NCI-H510A (cell line): ENCODE measurements around the gene KRTAP10-2.
"Not testable (repeated sequence)": the region's sequence is repeated elsewhere in the genome, so short reads cannot be mapped to it uniquely, and the experiment has no call there.

Experiments used
- DNase-seq: peaks from one replicate; lab custom pipeline; 2025; lab: John Stamatoyannopoulos, UW

The KRTAP10-2 gene

DNA sequence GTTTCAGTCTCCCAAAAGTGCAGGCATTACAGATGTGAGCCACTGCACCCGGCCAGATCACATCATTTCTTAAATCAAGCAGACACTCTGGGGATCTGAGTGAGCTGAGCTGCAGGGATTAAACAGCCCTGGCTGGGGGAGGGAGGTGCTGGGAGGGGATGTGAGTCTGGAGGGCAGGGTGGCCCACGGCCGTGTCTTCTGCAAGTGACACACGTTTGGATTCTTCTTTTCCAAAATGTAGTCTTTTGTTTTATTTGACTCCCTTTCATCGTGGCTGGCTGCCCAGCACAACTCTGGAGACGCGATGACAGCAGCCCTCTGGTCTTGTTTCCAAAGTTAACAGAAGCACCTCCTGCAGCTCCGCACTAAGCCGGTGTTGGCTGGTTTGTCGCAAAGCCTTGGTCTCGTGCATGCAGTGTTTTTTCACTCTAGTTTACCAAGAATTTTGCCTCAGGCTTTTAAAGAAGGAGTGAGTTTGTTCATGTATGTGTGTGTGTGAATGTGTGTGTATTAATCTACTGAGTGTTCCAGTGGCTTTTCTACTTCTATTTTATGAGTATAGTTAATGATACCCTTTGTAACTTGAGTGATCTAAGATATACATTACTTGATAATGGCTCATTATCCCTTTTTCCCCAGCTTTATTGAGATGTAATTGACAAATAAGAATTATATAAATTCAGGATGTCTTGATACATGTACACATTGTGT is 31.9 kb upstream of the KRTAP10-2 start:
- DNase-seq = no peak

DNA sequence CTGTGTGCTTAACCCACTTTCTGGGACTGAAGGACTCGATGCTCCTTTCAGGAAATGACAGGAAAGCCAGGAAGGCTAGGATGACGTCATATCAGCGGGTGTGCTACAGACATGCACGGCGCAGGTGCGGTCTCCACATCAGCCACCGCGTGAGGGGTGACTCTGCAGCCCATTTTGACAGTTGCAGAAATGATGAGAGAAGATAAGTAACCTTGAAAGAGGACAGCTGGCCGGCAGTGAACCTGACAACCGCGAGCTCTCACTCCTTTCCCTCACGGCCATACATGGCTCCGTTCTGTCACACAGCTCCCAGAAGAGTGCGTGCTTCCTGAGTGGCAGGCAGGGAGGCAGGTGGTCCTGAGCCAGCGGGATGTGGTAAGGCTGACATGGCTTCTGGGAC is 30.8 kb upstream of the KRTAP10-2 start:
- no peak for DNase-seq

DNA sequence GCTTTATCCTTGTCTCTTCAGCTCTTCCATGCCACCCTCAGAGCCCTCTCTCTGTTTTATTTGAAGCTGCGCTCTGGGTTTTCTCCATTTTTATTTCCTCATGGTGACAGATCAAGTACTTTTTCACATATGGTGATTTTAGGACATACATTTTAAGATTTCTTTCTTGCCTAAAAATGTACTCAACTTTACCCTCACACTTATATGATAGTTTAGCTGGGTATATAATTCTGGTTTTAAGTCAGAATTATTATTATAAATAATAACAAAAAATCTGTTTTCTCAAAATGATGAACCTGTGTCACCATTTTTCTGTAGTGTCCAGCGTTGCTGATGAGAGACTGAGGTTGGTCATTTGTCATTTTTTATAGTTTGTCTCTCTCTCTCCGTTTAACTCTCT is 29.9 kb upstream of the KRTAP10-2 start:
- DNase-seq = no peak

DNA sequence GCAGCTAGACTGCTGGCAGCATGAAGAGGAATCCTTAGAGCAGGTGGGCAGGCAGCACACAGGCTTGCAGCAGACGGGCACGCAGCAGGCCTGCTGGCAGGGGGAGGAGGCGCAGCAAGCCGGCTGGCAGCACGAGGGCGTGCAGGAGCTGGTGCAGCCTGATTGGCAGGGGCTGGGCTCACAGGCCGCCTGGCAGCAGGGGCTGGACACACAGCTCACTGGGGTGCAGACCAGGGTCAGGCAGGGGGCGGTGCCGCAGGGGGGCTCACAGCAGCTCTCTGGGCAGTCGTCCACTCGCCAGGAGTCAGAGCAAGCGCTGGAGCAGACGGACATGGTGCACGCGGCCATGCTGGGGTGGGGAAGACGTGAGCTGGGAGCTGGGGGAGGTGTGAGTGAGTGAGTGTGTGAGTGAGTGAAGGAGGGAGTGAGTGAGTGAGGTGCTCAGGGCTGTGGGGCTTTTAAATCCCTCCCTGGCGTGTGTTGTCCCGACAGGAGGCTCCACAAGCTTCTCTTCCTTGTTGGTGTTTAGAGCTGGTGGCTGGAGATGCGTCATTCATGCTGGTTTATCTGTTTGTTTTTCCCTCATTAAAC is 29.0 kb upstream of the KRTAP10-2 start, which contains the start of gene KRTAP10-5:
Gene KRTAP10-5 (minus strand): TSS at position 374 of the 591 bp plus-strand sequence. CDS start 26 bp downstream, at position 348.
- not testable (repeated sequence) for DNase-seq

DNA sequence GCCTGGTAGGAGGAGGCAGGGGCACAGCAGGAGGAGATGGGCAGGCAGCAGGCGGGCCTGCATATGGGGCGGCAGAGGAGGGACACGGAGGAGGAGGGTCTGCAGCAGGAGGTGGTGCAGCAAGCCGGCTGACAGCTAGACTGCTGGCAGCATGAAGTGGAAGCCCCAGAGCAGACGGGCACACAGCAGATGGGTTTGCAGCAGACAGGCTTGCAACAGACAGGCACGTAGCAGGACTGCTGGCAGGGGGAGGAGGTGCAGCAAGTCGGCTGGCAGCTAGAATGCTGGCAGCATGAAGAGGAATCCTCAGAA is 28.5 kb upstream of the KRTAP10-2 start:
- DNase-seq = no peak

DNA sequence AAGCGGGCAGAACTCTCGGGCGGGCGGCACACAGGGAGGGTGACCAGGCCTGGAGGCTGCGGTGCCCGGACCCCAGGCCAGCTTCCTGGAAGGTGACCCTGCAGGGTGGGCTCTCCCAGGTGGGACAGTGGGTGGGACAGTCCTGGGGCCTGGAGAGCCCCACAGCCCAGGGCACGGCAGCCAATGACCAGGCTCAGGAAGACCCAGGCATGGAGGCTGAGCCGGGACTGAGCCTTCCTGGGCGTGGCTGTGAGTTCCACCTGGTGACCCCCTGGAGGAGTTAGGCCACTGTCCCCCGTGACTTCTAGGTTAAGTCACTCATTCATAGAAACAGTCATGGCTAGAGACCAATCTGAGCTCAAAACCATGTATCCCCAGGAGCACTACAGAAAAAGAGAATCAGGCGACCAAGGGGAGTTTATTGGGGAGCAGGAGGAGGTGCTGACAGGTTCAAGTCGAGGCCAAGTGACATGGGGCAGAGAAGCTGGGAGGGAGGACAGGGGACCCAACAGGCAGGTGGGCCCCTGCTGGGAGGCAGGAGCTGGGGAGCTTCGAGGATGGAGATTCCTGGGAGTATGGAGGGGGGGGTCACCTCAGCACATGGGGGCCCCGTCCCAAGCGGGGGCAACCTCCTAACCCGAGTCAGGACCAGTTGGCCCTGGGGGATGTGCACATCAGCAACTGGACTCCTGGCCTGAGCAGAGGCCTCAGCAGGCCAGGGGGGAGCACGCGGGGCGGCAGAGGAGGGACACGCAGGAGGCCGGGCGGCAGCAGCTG is 27.9 kb upstream of the KRTAP10-2 start:
- DNase-seq = no peak

DNA sequence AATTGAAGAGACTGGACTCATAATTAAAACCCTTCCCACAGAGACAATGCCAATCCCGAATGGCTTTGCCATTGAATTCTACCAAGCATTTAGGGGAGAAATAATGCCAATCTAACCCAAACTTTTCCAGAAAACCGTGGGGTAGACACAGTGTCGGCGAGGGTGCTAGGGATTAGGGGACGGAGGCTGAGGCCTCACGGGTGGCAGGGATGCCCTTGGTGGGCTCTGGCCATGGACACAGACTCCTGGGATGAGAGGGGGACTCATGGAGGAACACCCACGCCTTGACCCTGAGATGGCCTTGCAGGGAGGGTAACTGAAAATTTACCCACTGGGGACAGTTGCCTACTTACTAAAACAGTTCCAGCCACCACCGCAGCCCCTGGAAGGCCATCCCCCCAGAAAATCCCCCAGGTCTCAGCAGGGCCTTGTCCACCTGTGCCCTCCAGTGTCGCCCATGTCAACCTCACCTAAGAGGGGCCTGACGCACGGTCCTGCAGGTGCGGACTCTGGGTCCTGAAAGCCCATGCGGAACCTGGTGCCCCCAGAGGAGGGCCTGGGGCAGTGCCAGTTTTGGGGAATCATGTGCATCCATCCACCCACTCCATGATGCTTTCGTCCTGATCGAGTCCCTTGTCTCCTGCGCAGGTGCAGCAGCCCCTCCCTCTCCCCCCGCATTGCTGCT is 27.2 kb upstream of the KRTAP10-2 start:
- DNase-seq = no peak

DNA sequence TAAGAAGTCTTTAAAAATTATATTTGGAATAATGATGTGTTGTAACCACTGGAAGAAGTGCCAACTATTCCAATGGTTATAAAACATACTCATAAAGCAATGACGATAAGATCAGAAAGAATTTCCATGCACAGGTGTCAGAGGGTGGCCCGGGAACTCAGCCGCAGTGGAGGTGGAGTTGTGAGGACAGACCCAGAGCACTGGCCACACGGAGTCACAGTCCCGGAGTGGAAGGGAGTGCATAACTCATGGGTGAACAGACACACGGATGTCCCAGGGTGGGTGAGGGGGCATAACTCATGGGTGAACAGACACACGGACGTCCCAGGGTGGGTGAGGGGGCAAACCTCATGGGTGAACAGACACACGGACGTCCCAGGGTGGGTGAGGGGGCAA is 24.7 kb upstream of the KRTAP10-2 start:
- no peak for DNase-seq

DNA sequence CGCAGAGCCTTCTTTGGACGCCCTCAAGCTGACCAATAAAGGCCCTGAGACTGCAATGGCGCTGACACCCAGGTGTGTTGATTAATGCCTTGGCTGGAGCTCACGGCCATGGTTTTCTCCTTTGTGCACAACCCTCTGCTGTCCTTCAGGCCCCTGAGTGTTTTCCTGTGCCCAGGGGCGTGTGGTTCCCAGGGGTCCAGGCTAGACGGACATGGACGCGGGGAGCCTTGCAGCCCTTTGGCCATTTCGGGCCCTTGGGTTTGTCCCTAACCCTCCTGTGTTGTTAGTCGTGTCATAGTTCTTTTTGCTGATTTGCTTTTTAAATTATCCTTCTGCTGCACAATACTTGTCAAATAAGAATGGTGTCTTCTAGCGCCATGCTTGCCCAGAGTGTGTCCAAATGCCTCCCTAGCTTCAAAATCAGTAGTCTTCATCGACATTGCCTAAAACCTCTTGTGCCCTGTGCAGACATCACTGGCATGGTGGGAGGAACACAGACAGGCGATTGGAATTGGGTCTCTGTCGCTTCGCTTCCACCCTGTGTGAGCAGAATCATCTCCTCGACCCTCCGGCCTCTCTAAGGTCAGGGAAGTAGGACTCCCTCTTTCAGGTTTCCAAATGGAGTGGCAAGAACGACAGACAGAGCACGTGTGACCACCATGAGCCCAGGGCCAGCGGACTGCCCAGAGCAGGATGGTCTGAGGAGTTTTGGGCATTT is 24.2 kb upstream of the KRTAP10-2 start:
- no peak for DNase-seq

DNA sequence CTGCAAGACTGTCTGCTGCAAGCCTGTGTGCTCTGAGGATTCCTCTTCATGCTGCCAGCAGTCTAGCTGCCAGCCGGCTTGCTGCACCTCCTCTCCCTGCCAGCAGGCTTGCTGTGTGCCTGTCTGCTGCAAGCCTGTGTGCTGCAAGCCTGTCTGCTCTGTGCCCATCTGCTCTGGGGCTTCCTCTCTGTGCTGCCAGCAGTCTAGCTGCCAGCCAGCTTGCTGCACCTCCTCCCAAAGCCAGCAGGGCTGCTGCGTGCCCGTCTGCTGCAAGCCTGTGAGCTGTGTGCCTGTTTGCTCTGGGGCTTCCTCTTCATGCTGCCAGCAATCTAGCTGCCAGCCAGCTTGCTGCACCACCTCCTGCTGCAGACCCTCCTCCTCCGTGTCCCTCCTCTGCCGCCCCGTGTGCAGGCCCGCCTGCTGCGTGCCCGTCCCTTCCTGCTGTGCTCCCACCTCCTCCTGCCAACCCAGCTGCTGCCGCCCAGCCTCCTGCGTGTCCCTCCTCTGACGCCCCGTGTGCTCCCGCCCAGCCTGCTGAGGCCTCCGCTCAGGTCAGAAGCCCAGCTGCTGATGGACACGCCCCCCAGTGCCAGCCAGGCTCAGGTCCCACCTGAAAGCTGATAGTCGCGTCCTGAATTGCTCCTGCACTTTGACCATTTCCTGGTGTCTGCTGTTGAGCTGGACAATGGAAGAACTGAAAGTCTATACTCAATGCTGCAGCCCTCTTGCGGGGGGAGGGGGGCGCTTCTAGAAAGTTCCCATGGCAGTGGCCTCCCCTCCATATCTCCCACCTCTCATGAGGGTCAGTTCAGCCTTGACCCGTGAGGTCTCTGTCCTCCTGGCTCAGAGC is 23.4 kb upstream of the KRTAP10-2 start:
- no peak for DNase-seq

DNA sequence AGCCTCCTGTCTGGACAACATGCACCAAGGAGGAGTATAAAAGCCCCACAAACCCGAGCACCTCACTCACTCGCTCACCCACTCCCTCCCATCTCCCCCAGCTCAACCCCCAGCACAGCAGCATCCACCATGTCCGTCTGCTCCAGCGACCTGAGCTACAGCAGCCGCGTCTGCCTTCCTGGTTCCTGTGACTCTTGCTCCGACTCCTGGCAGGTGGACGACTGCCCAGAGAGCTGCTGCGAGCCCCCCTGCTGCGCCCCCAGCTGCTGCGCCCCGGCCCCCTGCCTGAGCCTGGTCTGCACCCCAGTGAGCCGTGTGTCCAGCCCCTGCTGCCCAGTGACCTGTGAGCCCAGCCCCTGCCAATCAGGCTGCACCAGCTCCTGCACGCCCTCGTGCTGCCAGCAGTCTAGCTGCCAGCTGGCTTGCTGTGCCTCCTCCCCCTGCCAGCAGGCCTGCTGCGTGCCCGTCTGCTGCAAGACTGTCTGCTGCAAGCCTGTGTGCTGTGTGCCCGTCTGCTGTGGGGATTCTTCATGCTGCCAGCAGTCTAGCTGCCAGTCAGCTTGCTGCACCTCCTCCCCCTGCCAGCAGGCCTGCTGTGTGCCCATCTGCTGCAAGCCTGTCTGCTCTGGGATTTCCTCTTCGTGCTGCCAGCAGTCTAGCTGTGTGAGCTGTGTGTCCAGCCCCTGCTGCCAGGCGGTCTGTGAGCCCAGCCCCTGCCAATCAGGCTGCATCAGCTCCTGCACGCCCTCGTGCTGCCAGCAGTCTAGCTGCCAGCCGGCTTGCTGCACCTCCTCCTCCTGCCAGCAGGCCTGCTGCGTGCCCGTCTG is 22.5 kb upstream of the KRTAP10-2 start, which contains the start of gene KRTAP10-4:
Gene KRTAP10-4 (plus strand): TSS at position 100 of the 827 bp plus-strand sequence. CDS start 30 bp downstream, at position 130.
- DNase-seq = not testable (repeated sequence)

DNA sequence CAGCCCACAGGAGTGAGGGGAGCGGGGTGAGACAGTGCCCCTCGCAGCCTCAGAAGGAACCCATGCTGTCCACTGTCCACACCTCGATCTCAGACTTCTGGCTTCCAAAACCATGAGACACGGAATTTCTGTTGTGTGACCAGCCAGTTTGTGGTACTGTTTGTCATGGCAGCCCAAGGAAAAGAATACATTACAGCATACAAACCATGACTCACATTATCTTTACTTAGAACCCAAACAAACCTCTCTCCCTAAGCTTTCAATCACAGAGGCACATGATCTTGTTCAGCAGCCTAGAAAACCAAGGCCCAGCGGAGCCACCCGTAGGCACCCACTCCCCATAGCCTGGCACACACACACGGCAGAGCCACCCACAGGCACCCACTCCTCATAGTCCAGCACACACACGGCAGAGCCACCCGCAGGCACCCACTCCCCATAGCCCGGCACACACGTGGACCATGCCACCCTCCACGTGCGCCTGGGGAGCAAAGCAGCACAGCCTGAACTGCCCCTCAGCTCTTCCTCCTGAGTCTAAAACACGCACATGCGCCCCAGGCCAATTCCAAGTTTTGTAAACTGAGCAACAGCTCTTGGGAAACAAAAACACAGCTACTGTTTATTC is 21.8 kb upstream of the KRTAP10-2 start:
- no peak for DNase-seq

DNA sequence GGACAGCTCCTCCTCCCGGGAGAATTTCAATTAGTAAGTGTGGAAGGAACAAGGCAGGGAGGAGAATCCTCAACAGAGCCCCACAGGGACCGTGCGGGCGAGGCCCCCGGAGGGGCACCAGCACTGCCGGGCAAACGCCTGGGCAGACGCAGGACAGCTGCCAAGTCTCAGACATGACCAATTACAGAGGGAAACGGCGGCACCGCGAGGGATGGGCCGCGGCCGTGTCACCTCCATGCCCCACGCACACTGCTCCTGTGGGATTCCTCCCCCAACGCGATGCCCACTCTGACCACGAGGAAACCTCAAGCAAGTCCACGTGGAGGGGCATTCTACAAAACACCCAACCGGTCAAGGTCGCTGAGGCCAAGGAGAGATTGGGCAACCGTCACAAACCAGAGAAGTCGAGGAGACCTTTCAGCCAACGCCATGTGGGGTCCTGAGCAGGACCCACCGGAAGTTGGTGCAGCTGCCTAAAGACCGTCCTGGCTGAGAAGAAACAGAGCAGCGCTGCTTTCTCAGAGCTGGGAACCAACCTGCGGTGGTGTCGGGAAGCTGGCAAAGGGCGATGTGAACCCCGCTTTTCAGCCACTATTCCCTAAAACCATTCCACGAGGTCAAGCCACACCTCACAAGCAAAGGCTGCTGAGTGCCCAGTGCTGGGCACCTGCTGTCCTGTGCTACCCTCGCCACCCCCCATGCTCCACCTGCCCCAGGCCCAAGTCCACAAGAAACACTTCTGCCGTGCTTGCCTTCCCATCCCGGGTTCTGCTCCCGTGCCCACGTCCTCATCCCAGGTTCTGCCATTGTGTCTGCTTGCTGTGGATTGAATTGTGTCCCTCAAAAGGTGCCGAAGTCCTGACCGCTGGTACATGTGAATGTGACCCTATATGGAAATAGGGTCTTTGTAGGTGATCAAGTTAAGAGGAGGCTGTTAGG is 20.8 kb upstream of the KRTAP10-2 start:
- DNase-seq = no peak

DNA sequence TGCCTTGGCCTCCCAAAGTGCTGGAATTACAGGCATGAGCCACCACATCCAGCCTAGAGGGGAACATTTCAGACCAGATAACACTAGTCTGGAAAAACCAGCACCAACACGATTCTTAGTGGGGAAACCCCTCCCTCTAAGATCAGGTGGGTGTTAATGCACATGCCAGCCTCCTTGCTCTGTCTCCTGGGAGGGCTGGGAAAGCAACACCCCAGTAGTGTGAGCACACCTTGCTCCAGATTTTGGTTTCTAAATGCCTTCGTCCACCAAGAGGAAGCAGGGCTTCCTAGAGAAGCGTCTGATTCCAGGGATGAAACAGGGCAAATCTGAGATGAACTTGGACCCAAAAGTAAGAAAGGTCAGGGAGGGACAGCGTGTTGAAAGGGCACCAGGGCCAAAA is 20.0 kb upstream of the KRTAP10-2 start:
- no peak for DNase-seq

DNA sequence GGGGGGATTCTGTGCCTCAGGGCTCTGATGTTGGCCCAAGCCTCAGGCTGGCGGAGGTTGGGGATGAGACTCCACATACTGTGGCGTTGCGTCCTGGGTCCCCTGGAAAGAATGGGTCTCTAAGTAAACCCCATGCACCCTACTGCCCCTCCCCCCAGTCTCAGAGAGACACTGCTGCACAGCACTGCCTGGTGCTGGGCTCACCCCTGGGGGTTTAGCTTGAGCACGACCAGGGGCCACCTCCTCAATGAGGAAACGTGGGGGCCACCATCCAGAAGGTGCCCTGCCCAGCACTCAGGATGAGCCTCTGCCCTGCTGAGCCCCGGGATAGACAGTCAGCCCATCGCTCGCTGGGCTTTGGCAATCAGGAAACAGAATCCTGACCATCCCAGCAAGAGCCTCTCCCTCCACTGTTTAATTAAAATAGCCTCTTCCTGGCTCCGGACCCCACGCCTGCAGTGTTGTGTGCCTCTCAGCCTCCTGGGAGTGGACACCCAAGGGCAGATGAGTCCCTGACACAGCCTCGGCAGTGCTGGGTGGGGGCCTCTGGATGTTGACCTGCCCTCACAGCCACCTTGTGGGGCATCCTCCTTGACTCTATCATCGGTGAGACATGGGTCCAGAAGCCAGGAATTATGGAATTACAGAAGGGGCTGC is 18.7 kb upstream of the KRTAP10-2 start:
- DNase-seq = no peak

DNA sequence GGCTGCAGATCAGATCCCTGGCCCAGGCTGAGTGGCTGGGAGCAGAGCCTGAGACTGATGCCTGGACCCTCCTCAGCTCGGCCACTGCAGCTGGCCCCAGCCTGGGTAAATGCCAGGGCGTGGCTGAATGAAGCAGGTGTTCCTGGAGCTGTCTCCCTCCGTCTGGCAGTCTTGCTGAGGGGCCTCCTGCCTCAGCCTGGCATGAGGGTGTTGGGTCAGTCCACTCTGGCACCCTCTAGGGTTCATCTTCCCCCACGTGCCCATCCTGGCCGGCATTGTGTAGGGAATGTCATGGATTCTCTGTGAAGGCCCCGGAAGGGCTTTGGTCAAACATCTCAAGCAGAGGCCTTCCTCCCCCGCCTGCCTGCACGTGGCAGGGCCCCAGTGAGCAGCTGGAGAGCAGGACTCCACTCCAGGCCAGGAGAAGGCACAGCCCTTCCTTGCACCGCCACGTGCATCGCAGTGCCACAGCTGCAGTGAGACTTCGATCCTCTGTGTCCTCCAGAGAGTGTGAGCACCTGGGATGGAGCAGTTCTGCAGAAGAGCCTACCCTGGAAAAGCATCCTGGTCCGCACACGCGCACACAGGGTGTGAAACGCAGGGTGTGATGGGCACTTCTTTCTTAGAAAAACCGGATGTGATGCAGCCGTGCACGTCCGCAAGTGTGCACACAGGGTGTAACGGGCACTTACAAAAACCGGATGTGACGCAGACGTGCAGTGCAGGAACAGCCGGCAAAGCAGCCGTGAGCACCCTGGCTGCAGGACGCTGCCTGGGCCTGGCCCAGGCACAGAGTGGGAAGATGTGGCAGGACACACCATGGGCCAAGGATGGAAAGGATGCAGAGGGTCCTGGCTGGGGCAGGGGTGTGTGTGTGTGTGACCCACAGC is 17.6 kb upstream of the KRTAP10-2 start:
- no peak for DNase-seq

DNA sequence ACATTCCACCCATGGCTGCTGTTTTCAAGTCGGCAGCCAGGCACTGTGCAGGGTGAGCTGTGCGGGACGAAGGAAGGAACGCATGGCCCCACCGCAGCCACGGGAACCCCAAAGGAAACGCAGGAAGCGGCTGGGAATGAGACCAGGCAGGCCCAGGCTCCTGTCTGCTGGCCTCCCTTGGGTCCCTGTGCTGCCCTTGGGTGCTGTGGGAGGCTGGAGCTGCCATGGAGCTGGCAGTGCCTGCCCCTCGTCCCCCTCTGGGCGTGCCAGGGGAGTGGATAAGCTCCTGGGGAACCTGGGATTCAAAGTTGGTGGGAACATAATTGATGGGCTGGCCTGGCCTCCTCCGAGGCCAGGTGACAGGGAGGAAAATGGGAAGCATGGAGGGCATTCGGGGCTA is 17.0 kb upstream of the KRTAP10-2 start:
- no peak for DNase-seq
